A549 (cell line): ENCODE data around the gene SCUBE1. TPM values are rescaled to one million over a fixed set of nuclear protein-coding genes. Genes with fewer than 3 reads are reported as not detected.

Experiments used
- ATAC-seq, 2 experiments: fragments of 200-7000 bp in 1 of 2; fragments of >200 bp in 1 of 2; cut with Nextera tagmentation in 1 of 2; cut with Tn5 transposase in 1 of 2; 3 replicates each; pipeline versions ENCODE4 v1.8.0 to v1.9.1; 2018 to 2020; ENCODE audit warnings: mild to moderate bottlenecking in 1 of 2, moderate library complexity in 1 of 2
- CTCF ChIA-PET: fragments of 300-600 bp; sonication (Branson Sonifier 250); formaldehyde crosslinking; extraction: SDS; loops from one replicate; lab custom pipeline; 2021; ENCODE audit warnings: antibody characterized with exemption, inconsistent platforms; lab: Yijun Ruan, JAX
- POLR2A ChIA-PET: fragments of 350-600 bp; formaldehyde crosslinking; extraction: SDS; loops from one replicate; lab custom pipeline; 2021; ENCODE audit warnings: antibody characterized with exemption, inconsistent platforms; lab: Yijun Ruan, JAX
- DNase-seq, 2 experiments: peaks; one replicate each; pipeline versions ENCODE4 v3.0.0 to v3.0.0-alpha.2; 2011 to 2016; ENCODE audit warnings: low read depth in 1 of 2, low spot score in 1 of 2
- FAIRE-seq: peaks from 2 replicates; lab custom pipeline; 2011; peaks lifted over from hg19 to GRCh38; lab: Jason Lieb, UNC
- H3K27ac ChIP-seq, 2 experiments: fragments of >200 bp; sonication (Bioruptor Twin); formaldehyde crosslinking; 3 replicates each; pipeline ENCODE4 v1.5.1; 2016 to 2017
- H3K4me1 ChIP-seq: fragments of >200 bp; sonication (Bioruptor Twin); formaldehyde crosslinking; 3 replicates; pipeline ENCODE4 v1.6.1; 2016
- H3K4me2 ChIP-seq: fragments of >200 bp; sonication (Bioruptor Twin); formaldehyde crosslinking; 3 replicates; pipeline ENCODE4 v1.6.1; 2016
- H3K4me3 ChIP-seq: fragments of >200 bp; sonication (Bioruptor Twin); formaldehyde crosslinking; 3 replicates; pipeline ENCODE4 v1.5.1; 2016
- H3K9me3 ChIP-seq: fragments of >200 bp; sonication (Bioruptor Twin); formaldehyde crosslinking; 3 replicates; pipeline ENCODE4 v1.6.1; 2016
- ATOH8 ChIP-seq: fragments of 250-450 bp; sonication (Bioruptor Pico); IDR thresholded peaks from 2 replicates; pipeline ENCODE4 v1.5.0; 2020; ENCODE audit warnings: low read depth, mild to moderate bottlenecking, moderate library complexity
- CHD2 ChIP-seq: fragments of 150-350 bp; IDR thresholded peaks from 2 replicates; pipeline ENCODE4 v1.6.1; 2014; ENCODE audit warnings: low read length; ENCODE audit not compliant: partially characterized antibody
- EHMT2 ChIP-seq: fragments of 200-600 bp; sonication (generic); IDR thresholded peaks from 2 replicates; pipeline ENCODE4 v1.6.1; 2016; ENCODE audit warnings: antibody characterized with exemption, low read depth, mild to moderate bottlenecking, moderate library complexity
- FOSL2 ChIP-seq, 2 experiments: fragments of 450-650 bp in 1 of 2; fragments of >200 bp in 1 of 2; sonication (Bioruptor Twin) in 1 of 2; formaldehyde crosslinking; IDR thresholded peaks; 2 replicates each; pipeline versions ENCODE4 v1.5.0 to v1.6.1; 2016 to 2020; ENCODE audit warnings: mild to moderate bottlenecking in 1 of 2, moderate library complexity in 1 of 2
- FOXS1 ChIP-seq: fragments of 250-450 bp; sonication (Bioruptor Pico); IDR thresholded peaks from 2 replicates; pipeline ENCODE4 v1.5.0; 2020; ENCODE audit warnings: mild to moderate bottlenecking, moderate library complexity
- GATA3 ChIP-seq: IDR thresholded peaks from 2 replicates; pipeline ENCODE4 v1.6.1; 2012; ENCODE audit warnings: borderline replicate concordance
- HES2 ChIP-seq: fragments of >200 bp; sonication (Bioruptor Twin); formaldehyde crosslinking; IDR thresholded peaks from 2 replicates; pipeline ENCODE4 v1.6.1; 2016
- HEYL ChIP-seq: fragments of 250-450 bp; sonication (Bioruptor Pico); IDR thresholded peaks from 2 replicates; pipeline ENCODE4 v1.8.0; 2021; ENCODE audit warnings: mild to moderate bottlenecking, moderate library complexity
- HOXA7 ChIP-seq: fragments of 250-450 bp; sonication (Bioruptor Pico); IDR thresholded peaks from 2 replicates; pipeline ENCODE4 v1.5.0; 2020; ENCODE audit warnings: mild to moderate bottlenecking, moderate library complexity
- HOXB5 ChIP-seq: fragments of 250-450 bp; sonication (Bioruptor Pico); IDR thresholded peaks from 2 replicates; pipeline ENCODE4 v1.5.0; 2020; ENCODE audit warnings: mild to moderate bottlenecking, moderate library complexity
- JUNB ChIP-seq: fragments of >200 bp; sonication (Bioruptor Twin); formaldehyde crosslinking; IDR thresholded peaks from 2 replicates; pipeline ENCODE4 v1.6.1; 2016
- KDM1A ChIP-seq: fragments of 200-600 bp; sonication (generic); IDR thresholded peaks from 2 replicates; pipeline ENCODE4 v1.6.1; 2016; ENCODE audit warnings: low read depth, mild to moderate bottlenecking
- MAZ ChIP-seq: fragments of 150-350 bp; IDR thresholded peaks from 2 replicates; pipeline ENCODE4 v1.6.1; 2014; ENCODE audit warnings: antibody characterized with exemption, low read depth, low read length, borderline replicate concordance
- MYC ChIP-seq: IDR thresholded peaks from 2 replicates; pipeline ENCODE4 v1.6.1; 2012; ENCODE audit warnings: mild to moderate bottlenecking, inconsistent platforms, low read length, improper control_type of control experiment, borderline replicate concordance
- NFE2L2 ChIP-seq: fragments of 150-350 bp; conservative IDR thresholded peaks from 2 replicates; pipeline ENCODE4 v1.6.1; 2014; ENCODE audit warnings: low read length
- POLR2A ChIP-seq: IDR thresholded peaks from 2 replicates; pipeline ENCODE4 v1.6.1; 2012; ENCODE audit warnings: mild to moderate bottlenecking, low read length
- RAD21 ChIP-seq, 2 experiments: fragments of >200 bp in 1 of 2; sonication (Bioruptor Twin) in 1 of 2; formaldehyde crosslinking in 1 of 2; IDR thresholded peaks in 1 of 2; conservative IDR thresholded peaks in 1 of 2; 2 replicates in 1 of 2; 3 replicates in 1 of 2; pipeline ENCODE4 v1.6.1; 2012 to 2018; ENCODE audit warnings: inconsistent platforms in 1 of 2
- RCOR1 ChIP-seq: fragments of 150-350 bp; IDR thresholded peaks from 2 replicates; pipeline ENCODE4 v1.6.1; 2014; ENCODE audit warnings: antibody characterized with exemption, low read length, low read depth
- RFX5 ChIP-seq: fragments of 450-650 bp; IDR thresholded peaks from 2 replicates; pipeline ENCODE4 v1.7.1; 2014; ENCODE audit warnings: antibody characterized with exemption, mild to moderate bottlenecking, moderate library complexity
- SREBF2 ChIP-seq: fragments of 450-650 bp; IDR thresholded peaks from 2 replicates; pipeline ENCODE4 v1.6.1; 2014; ENCODE audit warnings: mild to moderate bottlenecking, moderate library complexity
- TP53 ChIP-seq: fragments of 250-450 bp; sonication (Bioruptor Pico); IDR thresholded peaks from 2 replicates; pipeline ENCODE4 v1.5.0; 2021; ENCODE audit warnings: mild to moderate bottlenecking, moderate library complexity
- USF2 ChIP-seq: fragments of 450-650 bp; IDR thresholded peaks from 2 replicates; pipeline ENCODE4 v1.6.1; 2014; ENCODE audit warnings: antibody characterized with exemption
- ZC3H11A ChIP-seq: fragments of 450-650 bp; IDR thresholded peaks from 2 replicates; pipeline ENCODE4 v1.6.1; 2014; ENCODE audit warnings: antibody characterized with exemption, mild to moderate bottlenecking
- ZFP36 ChIP-seq: fragments of 450-650 bp; IDR thresholded peaks from 2 replicates; pipeline ENCODE4 v1.6.1; 2014; ENCODE audit warnings: borderline replicate concordance; ENCODE audit not compliant: partially characterized antibody
- ZNF302 ChIP-seq: fragments of 250-450 bp; sonication (Bioruptor Pico); IDR thresholded peaks from 2 replicates; pipeline ENCODE4 v1.9.0; 2021; ENCODE audit warnings: inconsistent platforms, mild to moderate bottlenecking, moderate library complexity
- ZSCAN20 ChIP-seq: fragments of 250-450 bp; sonication (Bioruptor Pico); IDR thresholded peaks from 2 replicates; pipeline ENCODE4 v1.8.0; 2022; ENCODE audit warnings: mild to moderate bottlenecking, moderate library complexity
- WGBS: methylation state at CpG from one replicate; pipeline ENCODE4 v1.1.6; 2017; ENCODE audit errors: missing lambda C conversion rate; 5-methylcytosine and 5-hydroxymethylcytosine counted together
- polyA plus RNA-seq, 4 experiments: library from polyadenylated mRNA; depleted of rRNA in 3 of 4; stranded (reverse); fragments of >200 nt; fragmentation: RNase III in 1 of 4; extraction: RNeasy Plus Mini Kit Qiagen cat#74134 plus additional on column Dnase treatment in 1 of 4; gene quantifications; 2 replicates in 3 of 4; 3 replicates in 1 of 4; pipeline ENCODE4 v1.2.3, GENCODE V29; 2011 to 2017
- TF ChIP-seq, protein P1 (sequence below): IDR thresholded peaks from 2 replicates; pipeline ENCODE4 v1.6.1; 2012

SCUBE1 gene
- polyA plus RNA-seq, 2 of the 4 experiments (the other 2 are of a cell fraction), result 0.01 to 0.12 TPM

- H3K4me3 ChIP-seq, result no peak overlapping the region
- TF ChIP-seq ZFP36, result peak; percentile 52
- no peak for TF ChIP-seq FOXS1 (CRISPR knock-in tag)
- TF ChIP-seq JUNB, result no peak
- no peak for TF ChIP-seq ZNF302 (CRISPR knock-in tag)
- TF ChIP-seq, all 56 proteins: peak for 1
- ATAC-seq (no peak), FAIRE-seq (no peak), DNase-seq (no peak)
- Histone ChIP-seq H3K4me2 (no peak overlapping the region), H3K9me3 (no peaks in the 10 kb centered on the region), H3K27ac (no peak overlapping the region), H3K4me1 (no peaks in the 10 kb centered on the region)
- ChIA-PET CTCF (no interaction called here), POLR2A (no interaction called here)
- 69% methylated on average over 7 of the region's 7 CpGs for WGBS
These were observed 12.7 kb downstream of the SCUBE1 start for GRCh38 chr22:43330178-43331068.

- no peak for FAIRE-seq
- no peak for DNase-seq
- ChIA-PET POLR2A (no interaction called here), CTCF (no interaction called here)
- WGBS, result no CpG with 5 or more reads among the region's 7 CpGs
- Histone ChIP-seq H3K4me3 (no peak overlapping the region), H3K27ac (no peak overlapping the region), H3K4me2 (no peak overlapping the region), H3K4me1 (no peaks in the 10 kb centered on the region), H3K9me3 (no peaks in the 10 kb centered on the region)
- TF ChIP-seq POLR2A (no peak), ZFP36 (no peak), HES2 (no peak), MYC (no peak), ZC3H11A (no peak)
- no peak for ATAC-seq
These were observed 14.1 kb downstream of the SCUBE1 start for GRCh38 chr22:43329061-43329460.

GRCh38 chr22:43327157-43327438 lies 16.1 kb downstream of the SCUBE1 start:
- CTCF ChIA-PET, result interaction anchor here (1.3 to 1.5 kb wide), 2 partner anchors 53 to 54 kb away, joined by 3 to 7 read pairs; no protein-coding TSS in a partner anchor
- FAIRE-seq (no peak), ATAC-seq (no peak)
- Histone ChIP-seq H3K9me3 (no peaks in the 10 kb centered on the region), H3K4me3 (no peak overlapping the region), H3K4me1 (no peaks in the 10 kb centered on the region)
- POLR2A ChIA-PET, result no interaction called here
- WGBS, result 30% methylated on average over 1 of the region's 2 CpGs
- TF ChIP-seq HEYL (CRISPR knock-in tag) (no peak), SREBF2 (no peak), HOXB5 (no peak), RFX5 (no peak), MAZ (no peak), HOXA7 (CRISPR knock-in tag) (no peak), GATA3 (no peak), NFE2L2 (no peak), RCOR1 (no peak)
- TF ChIP-seq, protein P1, sequence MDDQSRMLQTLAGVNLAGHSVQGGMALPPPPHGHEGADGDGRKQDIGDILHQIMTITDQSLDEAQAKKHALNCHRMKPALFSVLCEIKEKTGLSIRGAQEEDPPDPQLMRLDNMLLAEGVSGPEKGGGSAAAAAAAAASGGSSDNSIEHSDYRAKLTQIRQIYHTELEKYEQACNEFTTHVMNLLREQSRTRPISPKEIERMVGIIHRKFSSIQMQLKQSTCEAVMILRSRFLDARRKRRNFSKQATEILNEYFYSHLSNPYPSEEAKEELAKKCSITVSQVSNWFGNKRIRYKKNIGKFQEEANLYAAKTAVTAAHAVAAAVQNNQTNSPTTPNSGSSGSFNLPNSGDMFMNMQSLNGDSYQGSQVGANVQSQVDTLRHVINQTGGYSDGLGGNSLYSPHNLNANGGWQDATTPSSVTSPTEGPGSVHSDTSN, result no peak
- TF ChIP-seq, all 56 proteins: peak for 0
- no peak for DNase-seq
- no peak overlapping the region for H3K4me2 ChIP-seq
- no peak overlapping the region for H3K27ac ChIP-seq

- Histone ChIP-seq H3K4me2 (no peak overlapping the region), H3K4me1 (no peaks in the 10 kb centered on the region), H3K4me3 (no peak overlapping the region), H3K9me3 (no peaks in the 10 kb centered on the region), H3K27ac (no peak overlapping the region)
- 53% methylated on average over 15 of the region's 17 CpGs for WGBS
- DNase-seq (no peak), ATAC-seq (no peak; a peak in 1 of 6 replicates), FAIRE-seq (no peak)
- ChIA-PET POLR2A (no interaction called here), CTCF (interaction anchor here (1.3 to 1.5 kb wide), 3 partner anchors 20 to 53 kb away, joined by 3 to 7 read pairs (median 3); no protein-coding TSS in a partner anchor)
- TF ChIP-seq ZSCAN20 (CRISPR knock-in tag), result no peak
- no peak for TF ChIP-seq ATOH8 (CRISPR knock-in tag)
- no peak for TF ChIP-seq CHD2
- TF ChIP-seq GATA3, result no peak
- TF ChIP-seq KDM1A, result no peak
- no peak for TF ChIP-seq FOSL2 (IDR thresholded peaks at IDR 0.05)
- no peak for TF ChIP-seq FOSL2 (CRISPR knock-in tag; IDR thresholded peaks at IDR 0.05)
- TF ChIP-seq RAD21 (conservative IDR thresholded peaks at IDR 0.05 in 1 of 2, IDR thresholded peaks at IDR 0.05 in 1 of 2), result no peak
- no peak for TF ChIP-seq NFE2L2
- no peak for TF ChIP-seq EHMT2
- no peak for TF ChIP-seq ZFP36
- TF ChIP-seq USF2, result no peak
- no peak for TF ChIP-seq TP53 (CRISPR knock-in tag)
- no peak for TF ChIP-seq HOXB5
- no peak for TF ChIP-seq HEYL (CRISPR knock-in tag)
These were observed 16.6 kb downstream of the SCUBE1 start for GRCh38 chr22:43326331-43327156.
